Stimulated activated CD4-positive, alpha-beta T cell treated with anti-CD3 and anti-CD28 coated beads, Interleukin-1b, Interleukin-23, amount 100 ng/mL, for 1 hour (primary cell): ENCODE measurements around the gene CCIN.

Source experiments
- DNase-seq, 2 donors: peaks; one replicate each; pipeline ENCODE4 v3.0.0-alpha.2; 2020; ENCODE audit warnings: low read depth in 2 of 2

Gene CCIN

DNA sequence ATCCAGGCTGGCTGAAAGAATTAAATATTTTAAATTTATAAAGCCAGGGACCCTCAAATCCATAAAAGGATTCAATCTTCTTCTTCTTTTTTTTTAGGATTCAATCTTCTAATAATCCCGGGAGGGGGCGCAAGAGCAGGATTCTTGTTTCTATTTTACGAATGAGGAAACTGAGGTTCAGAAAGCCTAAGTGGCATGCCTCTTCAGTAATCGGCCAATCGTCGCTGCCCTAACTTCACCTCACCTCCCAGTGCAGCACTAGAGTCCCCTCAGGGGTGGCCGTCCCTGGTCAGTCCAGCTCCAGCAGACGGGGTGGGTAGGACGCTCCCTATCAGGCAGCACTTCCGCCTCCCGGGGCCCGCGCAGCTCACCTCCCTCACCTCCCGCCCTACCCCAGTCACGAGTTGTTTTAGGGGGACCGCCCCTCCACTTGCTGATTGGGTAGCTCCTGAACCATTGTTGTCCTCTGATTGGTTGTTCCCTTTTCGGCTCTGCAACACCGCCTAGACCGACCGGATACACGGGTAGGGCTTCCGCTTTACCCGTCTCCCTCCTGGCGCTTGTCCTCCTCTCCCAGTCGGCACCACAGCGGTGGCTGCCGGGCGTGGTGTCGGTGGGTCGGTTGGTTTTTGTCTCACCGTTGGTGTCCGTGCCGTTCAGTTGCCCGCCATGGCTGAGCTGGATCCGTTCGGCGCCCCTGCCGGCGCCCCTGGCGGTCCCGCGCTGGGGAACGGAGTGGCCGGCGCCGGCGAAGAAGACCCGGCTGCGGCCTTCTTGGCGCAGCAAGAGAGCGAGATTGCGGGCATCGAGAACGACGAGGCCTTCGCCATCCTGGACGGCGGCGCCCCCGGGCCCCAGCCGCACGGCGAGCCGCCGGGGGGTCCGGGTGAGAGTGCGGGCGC lies 21.5 kb downstream of the CCIN start, which contains the start of gene CLTA:
TSS of gene CLTA (plus strand) at position 534 of the 902 bp plus-strand sequence. CDS start at position 670, 136 bp downstream.
- peak; percentile 73 to 78 for DNase-seq

DNA sequence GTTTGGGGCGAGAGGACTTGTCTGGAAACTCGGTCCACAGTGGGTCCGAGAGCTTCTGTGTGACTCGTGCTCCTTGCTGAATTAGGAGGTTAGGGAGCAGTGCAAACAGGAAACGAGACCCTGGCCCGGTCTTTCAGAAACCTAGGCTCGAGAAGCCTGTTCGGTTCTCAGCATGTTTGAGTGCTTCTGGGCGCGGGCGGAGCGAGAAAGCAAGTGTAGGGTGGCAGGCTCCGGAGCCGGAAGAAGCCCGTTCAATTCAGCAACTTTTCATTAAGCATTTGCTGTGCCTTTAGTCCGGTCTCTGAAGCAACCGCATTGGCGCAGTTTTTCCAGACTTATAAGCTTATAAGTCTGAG lies 22.1 kb downstream of the CCIN start:
- DNase-seq, result peak in 1 of 2 donors; percentile 6

DNA sequence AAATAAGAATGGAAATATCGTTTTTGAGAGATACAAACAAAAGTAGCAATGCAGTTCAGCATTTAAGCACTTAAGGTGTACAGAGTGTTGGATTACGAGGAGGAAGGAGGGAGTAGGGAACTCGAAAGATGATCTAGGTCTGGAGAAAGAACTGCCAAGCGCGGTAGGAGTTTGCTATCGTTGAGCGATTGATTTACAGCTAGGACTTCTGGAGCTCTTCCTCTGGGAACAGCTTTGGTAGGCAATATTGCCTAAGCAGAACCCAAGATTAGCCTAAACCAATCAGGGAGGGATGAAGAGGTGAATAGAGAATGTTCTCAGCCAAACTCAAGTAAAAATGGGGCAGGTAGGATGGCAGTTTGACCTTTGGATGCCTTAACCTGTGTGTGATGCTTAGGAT lies 22.5 kb downstream of the CCIN start:
- no peak for DNase-seq

DNA sequence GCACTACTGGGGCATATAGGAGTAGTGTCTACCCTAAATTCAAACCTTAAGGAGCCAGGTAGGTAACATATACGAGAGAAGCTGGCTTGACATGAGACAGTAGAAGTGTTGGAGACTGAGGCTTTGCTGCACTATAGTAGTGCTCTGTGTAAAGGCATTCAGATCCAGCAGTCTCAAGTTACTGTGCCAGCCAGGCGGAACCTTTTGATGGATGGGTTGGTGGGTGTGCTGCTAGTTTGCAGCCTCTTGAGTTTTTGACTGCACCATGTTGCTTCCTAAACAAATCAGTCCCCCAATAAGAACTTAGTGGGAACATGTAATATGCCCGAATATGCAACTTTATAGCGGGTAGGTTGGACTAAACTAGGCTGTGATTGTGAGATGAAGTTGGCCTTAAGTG lies 23.0 kb downstream of the CCIN start:
- DNase-seq, result no peak

GRCh38 chr9:36193023-36193422 lies 23.8 kb downstream of the CCIN start:
- no peak for DNase-seq

GRCh38 chr9:36194326-36195000 lies 25.3 kb downstream of the CCIN start:
- DNase-seq, result no peak

DNA sequence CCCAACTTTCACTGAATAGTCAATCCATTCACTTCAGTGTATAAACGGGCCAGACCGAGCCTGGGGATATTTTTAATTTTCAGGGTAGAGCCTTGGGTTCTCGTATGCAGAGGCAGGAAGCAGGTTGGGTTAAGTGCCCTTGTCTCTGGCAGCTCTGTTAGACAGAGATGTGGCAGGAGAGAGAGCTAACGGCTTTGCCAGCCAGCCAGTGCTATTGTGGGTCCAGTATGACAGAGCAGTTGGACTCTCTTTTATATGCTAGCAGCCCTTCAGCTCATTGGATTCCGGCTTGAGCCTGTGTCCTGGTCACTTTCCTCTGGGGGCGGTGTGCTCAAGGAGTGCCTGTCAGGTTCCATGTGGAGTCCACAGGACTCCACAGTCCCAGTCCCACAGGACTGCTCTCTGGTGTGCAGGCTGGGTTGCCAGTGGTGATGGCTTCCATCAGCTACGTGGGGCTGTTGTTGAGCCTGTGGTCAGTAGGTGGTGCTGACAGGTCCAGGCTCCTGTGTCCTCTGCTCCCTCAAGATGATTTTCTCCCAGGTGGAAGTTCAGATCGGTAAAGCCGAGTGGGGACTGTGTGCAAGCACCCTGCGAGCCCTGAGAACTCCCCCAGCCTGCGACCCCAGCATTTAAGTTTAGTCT lies 35.8 kb downstream of the CCIN start:
- DNase-seq, result no peak

DNA sequence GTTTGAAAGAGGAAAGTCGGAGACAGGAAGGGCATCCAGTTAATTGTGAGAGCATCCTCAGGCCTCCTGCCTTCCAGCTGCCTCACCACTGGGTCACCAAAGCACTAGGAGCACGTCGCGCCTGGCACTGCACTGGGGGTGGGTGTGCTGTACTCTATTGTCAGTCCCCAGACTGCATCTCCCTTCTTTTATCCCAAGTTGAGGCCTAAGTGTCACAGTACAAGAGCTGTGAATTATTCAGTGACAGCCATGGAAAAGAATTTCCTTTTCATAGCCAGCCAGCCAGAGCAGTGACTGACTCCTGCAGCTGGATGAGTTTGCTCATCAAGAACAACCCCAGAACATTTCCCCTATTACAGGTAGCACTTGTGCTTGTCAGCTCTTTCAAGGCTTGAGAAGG lies 37.8 kb downstream of the CCIN start:
- no peak for DNase-seq

- no peak for DNase-seq
Measured at GRCh38 chr9:36207546-36208012, 38.4 kb downstream of the CCIN start.

DNA sequence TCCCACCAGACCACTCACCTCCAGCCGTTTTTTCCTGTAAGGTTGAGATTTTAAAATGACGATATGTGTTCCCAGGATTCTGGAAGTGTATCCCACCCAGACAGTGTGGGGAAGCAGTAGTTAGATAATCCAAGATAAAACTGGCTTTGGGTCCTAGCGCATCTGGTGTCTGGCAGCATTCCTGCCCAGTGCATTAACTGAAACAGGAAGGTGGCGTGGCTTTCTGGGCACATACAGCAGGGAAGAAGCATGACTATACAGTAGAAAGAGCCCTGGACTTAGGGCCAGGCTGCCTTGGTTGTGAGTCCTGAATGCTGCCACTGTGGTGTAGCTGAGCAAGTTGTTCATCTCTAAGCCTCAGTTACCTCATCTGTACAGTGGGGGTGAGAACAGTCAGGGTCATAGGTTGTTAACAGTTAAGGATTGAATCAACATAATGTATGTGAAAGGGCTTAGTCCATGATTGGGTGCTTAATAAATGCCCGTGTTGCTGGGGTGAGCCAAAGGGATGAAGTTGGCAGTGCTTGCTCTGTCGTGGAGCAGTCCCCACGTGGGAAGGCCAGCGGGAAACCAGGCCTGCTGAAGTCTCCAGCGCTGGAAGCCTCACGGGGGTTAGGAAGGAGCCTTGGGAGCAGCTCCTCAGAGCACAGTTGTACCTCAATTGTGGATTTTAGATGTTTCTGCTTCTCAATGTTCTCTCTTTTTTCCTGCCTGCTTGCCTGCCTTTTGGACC lies 39.5 kb downstream of the CCIN start:
- no peak for DNase-seq

- no peak for DNase-seq
Measured at GRCh38 chr9:36210722-36211121, 41.5 kb downstream of the CCIN start.

DNA sequence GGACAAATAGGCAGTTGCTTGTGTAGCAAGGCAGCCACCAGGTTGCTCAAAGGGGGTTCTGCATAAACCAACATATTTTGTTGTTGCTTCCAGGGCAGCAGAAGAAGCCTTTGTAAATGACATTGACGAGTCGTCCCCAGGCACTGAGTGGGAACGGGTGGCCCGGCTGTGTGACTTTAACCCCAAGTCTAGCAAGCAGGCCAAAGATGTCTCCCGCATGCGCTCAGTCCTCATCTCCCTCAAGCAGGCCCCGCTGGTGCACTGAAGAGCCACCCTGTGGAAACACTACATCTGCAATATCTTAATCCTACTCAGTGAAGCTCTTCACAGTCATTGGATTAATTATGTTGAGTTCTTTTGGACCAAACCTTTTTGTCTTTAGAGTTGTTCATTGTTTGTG lies 42.3 kb downstream of the CCIN start:
- no peak for DNase-seq

DNA sequence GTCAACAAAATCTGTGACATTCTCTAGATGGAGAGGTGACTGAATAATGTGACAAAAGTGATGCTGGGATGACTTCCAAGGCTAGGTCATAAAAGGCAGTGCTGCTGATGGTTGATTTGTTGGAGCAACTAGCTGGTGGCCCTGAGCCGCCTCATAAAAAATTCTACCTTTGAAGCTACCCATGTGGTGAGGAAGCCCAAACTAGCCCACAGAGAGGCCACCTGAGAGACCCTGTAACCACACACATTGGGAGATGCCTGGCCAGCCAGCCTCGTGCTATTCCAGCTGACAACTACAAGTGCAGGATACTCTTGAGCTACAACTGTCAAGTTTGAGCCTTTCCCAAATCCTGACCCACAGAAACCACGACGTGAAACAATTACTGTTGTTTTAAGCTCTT lies 44.2 kb downstream of the CCIN start:
- no peak for DNase-seq

DNA sequence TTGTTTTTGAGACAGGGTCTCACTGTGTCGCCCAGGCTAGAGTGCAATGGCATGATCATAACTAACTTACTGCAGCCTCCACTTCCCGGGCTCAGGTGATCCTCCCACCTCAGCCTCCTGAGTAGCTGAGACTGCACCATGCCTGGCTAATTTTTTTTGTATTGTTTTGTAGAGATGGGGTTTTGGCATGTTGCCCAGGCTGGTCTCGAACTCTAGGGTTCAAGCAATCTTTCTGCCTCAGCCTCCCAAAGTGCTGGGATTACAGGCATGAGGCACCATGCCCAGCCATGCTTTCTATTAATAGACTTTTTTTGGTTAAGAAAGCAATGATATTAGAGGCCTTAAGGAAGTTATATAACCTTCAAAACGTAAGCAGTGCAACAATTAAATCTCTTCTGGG lies 44.8 kb downstream of the CCIN start:
- no peak for DNase-seq

DNA sequence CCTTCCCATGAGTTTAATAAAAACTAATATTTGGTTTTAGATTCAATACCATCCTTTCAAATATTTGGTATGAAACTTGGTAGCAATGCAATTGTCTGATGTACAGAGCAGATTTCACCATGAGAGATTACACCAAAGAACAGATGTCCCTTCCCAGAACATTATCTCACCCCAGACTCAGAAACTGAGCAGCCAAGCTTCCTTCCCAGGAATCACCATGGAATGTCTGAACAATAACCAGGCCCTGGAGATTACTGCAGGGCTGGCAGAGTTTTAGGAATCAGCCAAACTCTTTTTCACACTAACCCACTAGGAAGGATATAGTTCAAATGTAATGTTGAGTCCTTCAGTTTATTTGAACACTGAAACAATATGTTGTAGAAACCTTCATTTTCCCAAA lies 45.4 kb downstream of the CCIN start:
- no peak for DNase-seq

DNA sequence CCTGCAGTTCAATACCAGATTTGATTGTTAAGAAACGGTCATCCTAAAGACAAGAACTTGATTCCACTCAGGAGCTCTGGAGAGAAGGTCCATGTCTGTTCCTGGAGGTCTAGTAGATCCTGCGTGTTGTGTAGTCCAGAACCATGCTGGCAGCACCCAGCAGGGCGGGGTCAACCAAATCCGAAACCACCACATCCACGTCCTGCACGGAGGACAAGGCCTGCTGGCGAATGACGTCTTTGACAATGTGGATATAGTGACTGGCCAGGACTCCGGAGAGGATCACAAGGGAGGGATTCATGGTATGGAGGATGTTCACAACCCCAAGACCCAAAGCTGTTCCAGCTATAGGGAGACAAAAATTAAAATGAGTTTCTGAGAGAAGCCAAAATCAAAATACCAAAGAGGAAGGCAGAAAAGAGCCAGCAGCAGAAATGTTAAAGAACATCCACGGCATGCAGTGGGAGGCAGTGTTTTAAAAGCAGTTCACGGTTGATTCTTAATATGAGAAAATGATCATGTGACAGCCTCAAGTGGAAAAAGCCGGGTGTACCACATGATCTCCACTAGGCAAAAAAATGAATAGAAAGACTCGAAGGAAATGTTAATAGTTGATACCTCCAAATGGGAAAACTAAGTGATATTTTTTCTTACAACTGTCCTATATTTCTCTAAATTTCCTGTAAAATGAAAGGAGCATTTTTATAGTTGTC lies 48.2 kb downstream of the CCIN start:
- no peak for DNase-seq

DNA sequence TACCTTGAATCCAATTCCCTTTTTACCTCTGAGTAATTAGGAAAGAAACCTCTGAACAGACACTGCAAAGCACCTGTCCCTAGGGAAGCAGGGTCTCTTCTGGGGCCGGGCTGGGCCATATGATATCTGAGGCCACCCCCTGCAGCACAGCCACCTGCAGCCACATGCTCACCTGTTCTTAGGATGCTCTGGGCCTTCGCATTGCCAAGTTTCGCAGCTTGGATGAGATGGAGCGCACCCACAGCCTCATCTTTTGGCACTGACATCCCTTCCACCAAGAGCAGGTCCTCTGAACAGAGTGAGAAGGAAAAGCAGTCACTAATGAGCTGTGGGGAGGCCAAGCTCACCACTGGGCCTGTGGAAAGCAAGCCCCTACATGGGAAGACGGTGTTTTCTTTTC lies 48.8 kb downstream of the CCIN start:
- no peak for DNase-seq

DNA sequence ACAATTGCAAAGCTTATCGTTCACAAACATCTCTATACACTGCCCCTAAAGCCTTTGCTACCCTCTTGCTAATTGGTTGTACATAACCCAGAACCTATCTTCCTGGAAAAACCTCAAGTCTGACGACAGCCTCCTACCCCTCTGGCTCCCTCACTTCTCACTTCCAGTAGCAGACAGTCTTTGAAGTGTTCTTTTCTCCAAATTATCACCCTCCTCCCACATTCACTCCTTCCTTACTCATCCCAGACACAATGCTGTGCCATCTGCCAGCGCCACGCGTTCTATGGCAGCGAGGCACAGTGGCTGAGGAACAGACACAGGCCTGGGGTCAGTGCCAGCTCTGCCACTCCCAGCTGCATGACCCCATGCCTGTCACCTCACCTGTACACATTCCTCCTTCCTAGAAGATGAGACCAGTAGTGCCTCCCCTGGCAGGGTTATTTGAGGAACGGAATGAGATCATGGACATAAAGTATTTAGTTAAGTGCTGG lies 49.3 kb downstream of the CCIN start:
- DNase-seq, result no peak
